Heart left ventricle (tissue), 16 donors: ENCODE measurements around the gene PAK4. TPM values are rescaled to one million over a fixed set of nuclear protein-coding genes. Genes with fewer than 3 reads are reported as not detected.
"Not testable (repeated sequence)": the region's sequence is repeated elsewhere in the genome, so short reads cannot be mapped to it uniquely, and the experiment has no call there.

Experiments
- ATAC-seq, 4 donors: fragments of 200-7000 bp; cut with Tn5 transposase; one replicate each; pipeline ENCODE4 v1.9.1; 2020 to 2022; ENCODE audit warnings: moderate library complexity in 4 of 4, mild to moderate bottlenecking in 3 of 4, moderate number of reproducible peaks in 1 of 4
- DNase-seq, 5 donors: peaks; one replicate each; pipeline ENCODE4 v3.0.0-alpha.2; 2020
- H3K27ac ChIP-seq, 12 donors: fragments of 200-600 bp; sonication (generic) in 4 of 12; one replicate each; pipeline versions ENCODE4 v1.5.0 to v1.8.0; 2016 to 2022; ENCODE audit warnings: mild to moderate bottlenecking in 2 of 12
- H3K27me3 ChIP-seq, 9 donors: fragments of 200-600 bp; sonication (generic) in 2 of 9; one replicate each; pipeline versions ENCODE4 v1.5.1 to v1.8.0; 2016 to 2022; ENCODE audit warnings: mild to moderate bottlenecking in 3 of 9
- H3K36me3 ChIP-seq, 9 donors: fragments of 200-600 bp; sonication (generic) in 2 of 9; one replicate each; pipeline versions ENCODE4 v1.5.0 to v1.8.0; 2018 to 2022; ENCODE audit warnings: mild to moderate bottlenecking in 2 of 9
- H3K4me1 ChIP-seq, 12 donors: fragments of 200-600 bp; sonication (generic) in 4 of 12; one replicate each; pipeline versions ENCODE4 v1.5.0 to v1.8.0; 2016 to 2022; ENCODE audit warnings: mild to moderate bottlenecking in 3 of 12
- H3K4me3 ChIP-seq, 12 donors: fragments of 200-600 bp; sonication (generic) in 4 of 12; one replicate each; pipeline versions ENCODE4 v1.5.0 to v1.8.0; 2017 to 2022; ENCODE audit warnings: mild to moderate bottlenecking in 9 of 12, moderate library complexity in 4 of 12
- H3K9me3 ChIP-seq, 12 donors: fragments of 200-600 bp; sonication (generic) in 4 of 12; one replicate each; pipeline versions ENCODE4 v1.5.0 to v1.8.0; 2016 to 2022; ENCODE audit warnings: mild to moderate bottlenecking in 1 of 12
- POLR2A ChIP-seq, 2 donors: fragments of 450-650 bp; IDR thresholded peaks; one replicate each; pipeline ENCODE4 v1.6.1; 2017; ENCODE audit warnings: antibody characterized with exemption in 2 of 2, mild to moderate bottlenecking in 2 of 2, moderate library complexity in 2 of 2
- WGBS, 4 donors: extraction: QIAGEN DNeasy Blood & Tissue Kit in 2 of 4; methylation state at CpG; one replicate each; pipeline versions ENCODE4 v1.1.5 to v1.1.7; 2013 to 2018; 5-methylcytosine and 5-hydroxymethylcytosine counted together
- intact Hi-C, 10 donors: fragments of 100-400 bp; cut with DNase I; formaldehyde crosslinking; loops; one replicate each; pipeline versions ENCODE4 v1.11.1 to v1.14.2; 2022
- polyA plus RNA-seq, 2 donors: library from polyadenylated mRNA; stranded (reverse); fragments of 200-250 nt; gene quantifications; one replicate each; pipeline ENCODE4 v1.2.3, GENCODE V29; 2013
- total RNA-seq, 9 donors: library from RNA; depleted of rRNA in 2 of 9; stranded (reverse); fragments of >200 nt in 2 of 9; fragmentation: NEBNext Ultra II Directional in 3 of 9; extraction: Animal tissue kit (Norgen Biotek cat#: 25700) in 3 of 9; gene quantifications; one replicate each; pipeline versions ENCODE4 v1.1.0 to v1.2.4, GENCODE V29; 2016 to 2023
- TF ChIP-seq, protein P1 (sequence below), 12 donors: fragments of 200-600 bp; sonication (generic) in 4 of 12; IDR thresholded peaks; one replicate each; pipeline versions ENCODE4 v1.5.0 to v1.8.0; 2018 to 2022; ENCODE audit warnings: antibody characterized with exemption in 12 of 12, mild to moderate bottlenecking in 5 of 12
- donor health status: ischemic (EF 13 %, LVEDD 7.1; RV severe dilation, severe dysfunction).
- donor health status: healthy with polysubstance abuse.
- donor health status: DM: no; HTN: yes; CAD: no.
- donor health status: DM: no; HTN: no; CAD: no.
- donor health status: ischemic (EF 25% LVEDD 6.9; RV normal size, moderate dysfunction).
- donor health status: ischemic (EF 25% LVEDD 5.7; RV mildly dilated, moderate dysfunction).
- donor health status: healthy.
- donor health status: DM: yes; HTN: yes; CAD: no.
- donor health status: ischemic (EF 35%, LVEDD 5.7; RV mildly dilated, moderate dysfunction).
- donor health status: nonischemic (EF 11% LVEDD 7.7; RV severe dilation, severe dysfunction).
- donor health status: DM: yes; HTN: yes; CAD: no.
- donor health status: PGD.
- donor health status: ischemic (EF 29% LVEDD 5.4; RV normal size, mild dysfunction).
- donor health status: nonischemic (EF 23%, LVEDD 6.1; RV moderate dilation, normal function).

The PAK4 gene
- total and polyA plus RNA-seq, 11 donors: 9.5 to 25.8 (median 16.2) TPM

DNA sequence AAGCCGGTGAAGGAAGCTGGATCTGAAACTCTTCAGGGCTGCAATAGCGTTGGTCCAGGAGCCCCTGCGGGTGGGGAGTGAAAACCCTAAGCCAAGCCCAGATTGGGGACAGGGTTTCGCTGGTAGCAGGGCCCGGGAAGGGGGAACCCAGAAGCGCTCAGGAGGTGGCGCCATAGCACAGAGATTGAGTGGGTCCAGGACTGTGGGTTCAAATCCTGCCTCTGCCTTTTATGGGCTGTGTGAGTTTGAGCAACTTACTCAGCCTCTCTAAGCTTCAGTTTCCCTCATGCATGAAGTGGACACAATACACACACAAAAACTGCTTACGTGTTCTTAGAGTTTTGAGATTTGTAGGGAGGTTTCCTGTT lies 86.8 kb downstream of the PAK4 start:
- Histone ChIP-seq H3K4me3 (no peak overlapping the region), H3K9me3 (peaks cover 0 to 14% (median 2%) of the 10 kb centered on the region in 12 donors), H3K36me3 (no peaks in the 10 kb centered on the region), H3K27ac (no peak overlapping the region), H3K4me1 (no peaks in the 10 kb centered on the region), H3K27me3 (peaks cover 0 to 56% (median 6%) of the 10 kb centered on the region in 9 donors)
- ATAC-seq: peak in 1 of 4 donors; percentile 36
- no peak for TF ChIP-seq POLR2A (IDR thresholded peaks at IDR 0.05)
- TF ChIP-seq, protein P1, sequence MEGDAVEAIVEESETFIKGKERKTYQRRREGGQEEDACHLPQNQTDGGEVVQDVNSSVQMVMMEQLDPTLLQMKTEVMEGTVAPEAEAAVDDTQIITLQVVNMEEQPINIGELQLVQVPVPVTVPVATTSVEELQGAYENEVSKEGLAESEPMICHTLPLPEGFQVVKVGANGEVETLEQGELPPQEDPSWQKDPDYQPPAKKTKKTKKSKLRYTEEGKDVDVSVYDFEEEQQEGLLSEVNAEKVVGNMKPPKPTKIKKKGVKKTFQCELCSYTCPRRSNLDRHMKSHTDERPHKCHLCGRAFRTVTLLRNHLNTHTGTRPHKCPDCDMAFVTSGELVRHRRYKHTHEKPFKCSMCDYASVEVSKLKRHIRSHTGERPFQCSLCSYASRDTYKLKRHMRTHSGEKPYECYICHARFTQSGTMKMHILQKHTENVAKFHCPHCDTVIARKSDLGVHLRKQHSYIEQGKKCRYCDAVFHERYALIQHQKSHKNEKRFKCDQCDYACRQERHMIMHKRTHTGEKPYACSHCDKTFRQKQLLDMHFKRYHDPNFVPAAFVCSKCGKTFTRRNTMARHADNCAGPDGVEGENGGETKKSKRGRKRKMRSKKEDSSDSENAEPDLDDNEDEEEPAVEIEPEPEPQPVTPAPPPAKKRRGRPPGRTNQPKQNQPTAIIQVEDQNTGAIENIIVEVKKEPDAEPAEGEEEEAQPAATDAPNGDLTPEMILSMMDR (IDR thresholded peaks at IDR 0.05): peak in 3 of 12 donors; percentile 11 to 23 (median 15)
- WGBS, 4 donors: 16 to 24% (median 18%) methylated on average over 8 of the region's 8 CpGs
- no peak for DNase-seq
- intact Hi-C loops: no loop called here

DNA sequence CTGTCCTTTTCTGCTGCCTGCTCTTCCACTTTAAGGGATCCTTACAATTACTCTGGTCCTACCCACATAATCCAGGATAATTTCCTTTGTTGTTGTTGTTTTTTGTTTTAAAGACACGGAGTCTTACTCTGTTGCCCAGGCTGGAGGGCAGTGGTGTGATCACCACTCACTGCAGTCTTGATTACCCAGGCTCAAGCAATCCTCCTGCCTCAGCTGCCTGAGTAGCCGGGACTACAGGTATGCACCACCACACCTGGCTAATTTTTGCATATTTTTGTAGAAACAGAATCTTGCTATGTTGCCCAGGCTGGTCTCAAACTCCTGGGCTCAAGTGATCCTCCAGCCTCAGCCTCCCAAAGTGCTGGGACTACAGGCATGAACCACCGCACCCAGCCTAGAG lies 89.7 kb downstream of the PAK4 start:
- peaks cover 0 to 45% (median 0%) of the 10 kb centered on the region in 9 donors for H3K27me3 ChIP-seq

DNA sequence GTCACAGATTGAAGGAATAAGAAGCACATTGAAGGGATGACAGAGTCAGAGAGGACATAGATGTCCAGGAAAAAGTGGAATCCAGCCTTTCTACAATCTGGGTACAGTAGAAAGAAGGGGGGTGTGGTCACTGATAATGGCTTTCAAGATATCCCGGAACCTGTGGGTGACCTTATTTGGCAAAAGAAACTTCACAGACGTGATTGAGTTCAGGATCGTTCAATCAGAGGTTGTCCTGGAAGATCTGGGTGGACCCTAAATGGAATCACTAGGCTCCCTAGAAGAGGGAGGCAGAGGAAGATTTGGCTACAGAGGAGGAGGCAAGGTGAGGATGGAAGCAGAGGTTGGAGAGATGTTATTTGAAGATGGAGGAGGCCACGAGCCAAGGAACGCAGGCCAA lies 91.5 kb downstream of the PAK4 start:
- DNase-seq: no peak
- WGBS, 4 donors: 78 to 83% (median 82%) methylated on average over 5 of the region's 5 CpGs
- Histone ChIP-seq H3K27me3 (peaks cover 0 to 46% (median 0%) of the 10 kb centered on the region in 9 donors), H3K4me1 (no peaks in the 10 kb centered on the region), H3K27ac (no peak overlapping the region), H3K36me3 (no peaks in the 10 kb centered on the region), H3K4me3 (no peak overlapping the region), H3K9me3 (peaks cover 0 to 15% (median 2%) of the 10 kb centered on the region in 12 donors)
- intact Hi-C loops: no loop called here
- ATAC-seq: no peak
- no peak for TF ChIP-seq POLR2A (IDR thresholded peaks at IDR 0.05)
- TF ChIP-seq, protein P1 (IDR thresholded peaks at IDR 0.05): no peak

More for the DNA sequence above, 89.7 kb downstream of the PAK4 start:
- H3K36me3 ChIP-seq, DNase-seq, H3K27ac ChIP-seq, H3K4me1 ChIP-seq, ATAC-seq, H3K4me3 ChIP-seq, intact Hi-C loops: not testable (repeated sequence)
- 80 to 92% (median 87%) methylated on average over 3 of the region's 3 CpGs for WGBS, 4 donors
- H3K9me3 ChIP-seq: peaks cover 0 to 15% (median 2%) of the 10 kb centered on the region in 12 donors

DNA sequence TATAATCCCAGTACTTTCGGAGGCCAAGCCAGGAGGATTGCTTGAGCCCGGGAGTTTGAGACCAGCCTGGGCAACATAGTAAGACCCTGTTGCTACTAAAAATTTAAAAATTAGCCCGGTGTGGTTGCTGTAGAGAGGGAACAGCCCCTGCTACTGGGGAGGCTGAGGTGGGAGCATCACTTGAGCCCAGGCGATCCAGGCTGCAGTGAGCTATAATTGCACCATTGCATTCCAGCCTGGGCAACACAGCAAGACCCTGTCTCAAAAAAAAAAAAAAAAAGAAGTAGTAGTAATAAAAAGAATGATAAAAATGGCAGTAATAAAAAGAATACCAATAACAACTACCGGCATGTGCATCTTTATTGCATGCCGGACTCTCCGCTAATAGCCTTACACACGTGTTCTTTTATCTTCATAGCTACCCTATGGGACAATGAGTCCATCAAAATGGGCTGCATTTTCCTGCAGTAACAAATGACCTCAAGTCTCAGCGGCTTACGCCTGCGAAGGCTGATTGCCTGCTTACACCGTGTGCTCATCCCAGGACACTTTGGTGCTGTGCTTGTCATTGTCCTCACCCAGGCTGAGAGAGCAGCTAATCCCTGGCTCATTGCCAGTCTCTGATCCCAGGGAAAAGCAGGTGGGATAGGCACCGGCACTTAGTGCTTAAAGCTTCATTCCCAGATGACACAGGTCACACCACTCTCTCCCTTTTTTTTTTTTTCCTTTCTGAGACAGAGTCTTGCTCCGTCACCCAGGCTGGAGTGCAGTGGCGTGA lies 92.8 kb downstream of the PAK4 start:
- intact Hi-C loops: no loop called here
- no peak overlapping the region for H3K4me3 ChIP-seq
- H3K36me3 ChIP-seq: no peaks in the 10 kb centered on the region
- H3K4me1 ChIP-seq: no peaks in the 10 kb centered on the region
- ATAC-seq: no peak
- no peak overlapping the region for H3K27ac ChIP-seq
- peaks cover 0 to 15% (median 2%) of the 10 kb centered on the region in 12 donors for H3K9me3 ChIP-seq
- 77 to 85% (median 81%) methylated on average over 15 of the region's 15 CpGs for WGBS, 4 donors
- H3K27me3 ChIP-seq: peaks cover 0 to 59% (median 4%) of the 10 kb centered on the region in 9 donors
- DNase-seq: no peak
- no peak for TF ChIP-seq POLR2A (IDR thresholded peaks at IDR 0.05)
- TF ChIP-seq, protein P1 (IDR thresholded peaks at IDR 0.05): no peak

DNA sequence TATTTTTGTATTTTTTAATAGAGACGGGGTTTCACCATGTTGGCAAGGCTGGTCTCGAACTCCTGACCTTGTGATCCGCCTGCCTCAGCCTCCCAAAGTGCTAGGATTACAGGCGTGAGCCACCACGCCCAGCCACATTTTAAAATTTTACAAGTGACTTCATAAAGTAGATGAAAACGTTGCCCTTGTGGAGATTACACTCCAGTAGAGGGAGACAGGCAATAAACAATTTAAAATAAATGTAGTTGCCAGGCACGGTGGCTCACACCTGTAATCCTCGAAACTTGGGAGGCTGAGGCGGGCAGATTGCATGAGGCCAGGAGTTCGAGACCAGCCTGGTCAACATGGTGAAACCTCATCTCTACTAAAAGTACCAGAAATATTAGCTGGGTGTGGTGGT lies 93.5 kb downstream of the PAK4 start:
- H3K27ac ChIP-seq, H3K4me3 ChIP-seq, H3K36me3 ChIP-seq, intact Hi-C loops, ATAC-seq, H3K4me1 ChIP-seq, DNase-seq: not testable (repeated sequence)
- WGBS, 4 donors: 68 to 71% (median 69%) methylated on average over 10 of the region's 10 CpGs
- H3K27me3 ChIP-seq: peaks cover 0 to 63% (median 5%) of the 10 kb centered on the region in 9 donors
- peaks cover 0 to 15% (median 2%) of the 10 kb centered on the region in 12 donors for H3K9me3 ChIP-seq
